H9 (cell line): ENCODE measurements around the gene CEBPE. TPM values are rescaled to one million over a fixed set of nuclear protein-coding genes. Genes with fewer than 3 reads are reported as not detected.

Experiments used
- DNase-seq: peaks from one replicate; pipeline ENCODE4 v3.0.0-alpha.2; 2017
- H2AFZ ChIP-seq: one replicate; pipeline ENCODE4 v1.6.1; 2013; ENCODE audit warnings: mild to moderate bottlenecking, low read length, control low read depth, moderate library complexity
- H2AK5ac ChIP-seq: 2 replicates; pipeline ENCODE4 v1.6.1; 2013; ENCODE audit warnings: low read length, control low read depth, mixed read lengths; ENCODE audit not compliant: insufficient read length
- H2BK120ac ChIP-seq: one replicate; pipeline ENCODE4 v1.6.1; 2013; ENCODE audit warnings: low read depth, mild to moderate bottlenecking, low read length, control low read depth, inconsistent platforms; ENCODE audit not compliant: poor library complexity, severe bottlenecking
- H2BK12ac ChIP-seq: 2 replicates; pipeline ENCODE4 v1.6.1; 2013; ENCODE audit warnings: low read length, control low read depth, mixed read lengths, low read depth; ENCODE audit not compliant: insufficient read length
- H2BK15ac ChIP-seq: 2 replicates; pipeline ENCODE4 v1.6.1; 2013; ENCODE audit warnings: low read depth, low read length, control low read depth
- H2BK20ac ChIP-seq: one replicate; pipeline ENCODE4 v1.6.1; 2013; ENCODE audit warnings: low read depth, mild to moderate bottlenecking, low read length, control low read depth, inconsistent platforms; ENCODE audit not compliant: poor library complexity, severe bottlenecking
- H2BK5ac ChIP-seq: 2 replicates; pipeline ENCODE4 v1.6.1; 2013; ENCODE audit warnings: low read length, control low read depth, mixed read lengths; ENCODE audit not compliant: insufficient read length
- H3K14ac ChIP-seq: 2 replicates; pipeline ENCODE4 v1.6.1; 2013; ENCODE audit warnings: low read length, control low read depth; ENCODE audit not compliant: insufficient read depth
- H3K18ac ChIP-seq: 2 replicates; pipeline ENCODE4 v1.6.1; 2013; ENCODE audit warnings: low read depth, mild to moderate bottlenecking, mixed read lengths, low read length, control low read depth; ENCODE audit not compliant: insufficient read length
- H3K23ac ChIP-seq: 2 replicates; pipeline ENCODE4 v1.6.1; 2013; ENCODE audit warnings: low read length, control low read depth, mixed read lengths, low read depth; ENCODE audit not compliant: insufficient read length
- H3K23me2 ChIP-seq: 2 replicates; pipeline ENCODE4 v1.6.1; 2013; ENCODE audit warnings: low read depth, mild to moderate bottlenecking, mixed read lengths, low read length, control low read depth; ENCODE audit not compliant: insufficient read length, poor library complexity, severe bottlenecking
- H3K27ac ChIP-seq: 2 replicates; pipeline ENCODE4 v1.5.1; 2013; ENCODE audit warnings: low read length, control low read depth, mixed read lengths, low read depth; ENCODE audit not compliant: insufficient read length
- H3K27me3 ChIP-seq: 2 replicates; pipeline ENCODE4 v1.6.1; 2013; ENCODE audit warnings: low read length, control low read depth, inconsistent platforms; ENCODE audit not compliant: insufficient read depth
- H3K4ac ChIP-seq: 2 replicates; pipeline ENCODE4 v1.6.1; 2013; ENCODE audit warnings: low read depth, mild to moderate bottlenecking, control low read depth, inconsistent platforms, low read length, moderate library complexity
- H3K4me1 ChIP-seq: 2 replicates; pipeline ENCODE4 v1.6.1; 2013; ENCODE audit warnings: low read length, control low read depth, inconsistent platforms; ENCODE audit not compliant: insufficient read depth
- H3K4me2 ChIP-seq: 2 replicates; pipeline ENCODE4 v1.6.1; 2013; ENCODE audit warnings: low read length, control low read depth, mixed read lengths; ENCODE audit not compliant: insufficient read length, insufficient read depth
- H3K56ac ChIP-seq: 2 replicates; pipeline ENCODE4 v1.6.1; 2013; ENCODE audit warnings: low read depth, mild to moderate bottlenecking, mixed read lengths, low read length, control low read depth; ENCODE audit not compliant: insufficient read length
- H3K79me1 ChIP-seq: 2 replicates; pipeline ENCODE4 v1.6.1; 2013; ENCODE audit warnings: low read depth, mild to moderate bottlenecking, moderate library complexity, low read length, control low read depth, inconsistent platforms; ENCODE audit not compliant: insufficient read depth, poor library complexity, severe bottlenecking
- H3K79me2 ChIP-seq: 2 replicates; pipeline ENCODE4 v1.6.1; 2013; ENCODE audit warnings: low read length, control low read depth, inconsistent platforms; ENCODE audit not compliant: insufficient read depth
- H3K9ac ChIP-seq: 2 replicates; pipeline ENCODE4 v1.6.1; 2013; ENCODE audit warnings: low read length, control low read depth, mixed read lengths; ENCODE audit not compliant: insufficient read length; ENCODE audit errors: extremely low read depth
- H3K9me3 ChIP-seq: one replicate; pipeline ENCODE4 v1.6.1; 2013; ENCODE audit warnings: low read depth, low read length, inconsistent platforms; ENCODE audit not compliant: control insufficient read depth
- H3T11ph ChIP-seq: one replicate; pipeline ENCODE4 v1.6.1; 2013; ENCODE audit warnings: mild to moderate bottlenecking, low read length, control low read depth, inconsistent platforms
- H4K20me1 ChIP-seq: one replicate; pipeline ENCODE4 v1.6.1; 2013; ENCODE audit not compliant: control insufficient read depth, insufficient read length, insufficient read depth
- H4K5ac ChIP-seq: 2 replicates; pipeline ENCODE4 v1.6.1; 2013; ENCODE audit warnings: low read depth, mild to moderate bottlenecking, mixed read lengths, low read length, control low read depth; ENCODE audit not compliant: insufficient read length
- H4K8ac ChIP-seq: replicated peaks from 2 replicates; pipeline ENCODE4 v1.6.1; 2013; ENCODE audit warnings: low read length, control low read depth, mixed read lengths, low read depth; ENCODE audit not compliant: insufficient read length
- H4K91ac ChIP-seq: 2 replicates; pipeline ENCODE4 v1.6.1; 2013; ENCODE audit warnings: low read depth, mild to moderate bottlenecking, moderate library complexity, mixed read lengths, low read length, control low read depth; ENCODE audit not compliant: insufficient read length
- H3K27ac Mint-ChIP-seq, 3 experiments: 2 replicates in 2 of 3; 3 replicates in 1 of 3; pipeline ENCODE4 v1.8.0; 2020 to 2021; ENCODE audit warnings: mixed read lengths in 3 of 3, mild to moderate bottlenecking in 1 of 3, moderate library complexity in 1 of 3
- H3K27me3 Mint-ChIP-seq: 2 replicates; pipeline ENCODE4 v1.8.0; 2021; ENCODE audit warnings: low read depth, mild to moderate bottlenecking, moderate library complexity, mixed read lengths
- H3K36me3 Mint-ChIP-seq, 3 experiments: 2 replicates in 2 of 3; 3 replicates in 1 of 3; pipeline ENCODE4 v1.8.0; 2020 to 2021; ENCODE audit warnings: low read depth in 3 of 3, mixed read lengths in 3 of 3; ENCODE audit not compliant: insufficient read depth in 1 of 3
- H3K4me1 Mint-ChIP-seq, 2 experiments: 2 replicates each; pipeline ENCODE4 v1.8.0; 2020; ENCODE audit warnings: mixed read lengths in 2 of 2
- H3K4me3 Mint-ChIP-seq, 2 experiments: 2 replicates in 1 of 2; 3 replicates in 1 of 2; pipeline ENCODE4 v1.8.0; 2020 to 2021; ENCODE audit warnings: mild to moderate bottlenecking in 2 of 2, mixed read lengths in 2 of 2, moderate library complexity in 1 of 2
- H3K9me3 Mint-ChIP-seq, 2 experiments: 2 replicates in 1 of 2; 3 replicates in 1 of 2; pipeline ENCODE4 v1.8.0; 2020; ENCODE audit warnings: mild to moderate bottlenecking in 2 of 2, mixed read lengths in 2 of 2, moderate library complexity in 1 of 2
- CTCF ChIP-seq: fragments of 200-600 bp; sonication (generic); conservative IDR thresholded peaks from 3 replicates; pipeline ENCODE4 v1.8.0; 2021; ENCODE audit warnings: antibody characterized with exemption, mild to moderate bottlenecking
- WGBS: extraction: QIAGEN DNeasy Blood & Tissue Kit; methylation state at CpG from one replicate; pipeline ENCODE4 v1.1.7; 2013; ENCODE audit warnings: missing lambda C conversion rate, low lambda C conversion rate, mixed read lengths; ENCODE audit not compliant: insufficient read length; ENCODE audit errors: extremely low coverage; 5-methylcytosine and 5-hydroxymethylcytosine counted together
- total RNA-seq: library from RNA; stranded (reverse); gene quantifications from 2 replicates; pipeline ENCODE4 v1.2.1, GENCODE V29; 2021

CEBPE gene
- total RNA-seq, 1 experiment from 2014 or later: not detected

GRCh38 chr14:23089498-23090253, 29.4 kb downstream of the CEBPE start:
- H2BK12ac ChIP-seq: no peak overlapping the region
- H2AK5ac ChIP-seq: no peak overlapping the region
- no peak for DNase-seq
- H4K91ac ChIP-seq: no peak overlapping the region
- Mint-ChIP-seq H3K4me3 (no peak overlapping the region), H3K36me3 (peaks cover 46 to 81% (median 78%) of the 10 kb centered on the region in 3 experiments; a peak in 6 of 7 replicates), H3K4me1 (peaks cover 6 to 7% of the 10 kb centered on the region in 2 experiments; a peak in 1 of 4 replicates), H3K27me3 (no peaks in the 10 kb centered on the region), H3K27ac (no peak overlapping the region; a peak in 1 of 7 replicates), H3K9me3 (no peaks in the 10 kb centered on the region)
- no peaks in the 10 kb centered on the region for H3K27me3 ChIP-seq
- H3K56ac ChIP-seq: no peak overlapping the region
- no peak overlapping the region for H2BK15ac ChIP-seq
- H2BK120ac ChIP-seq: no peak overlapping the region
- no peak overlapping the region for H3K18ac ChIP-seq
- peaks cover 16% of the 10 kb centered on the region for H3K79me2 ChIP-seq
- H4K8ac ChIP-seq: no peak overlapping the region
- H3K23ac ChIP-seq: no peak overlapping the region
- H3K79me1 ChIP-seq: peaks cover 3% of the 10 kb centered on the region
- H2BK20ac ChIP-seq: no peak overlapping the region
- peaks cover 2% of the 10 kb centered on the region; the same call in 1 of the 2 replicates for H3K4me1 ChIP-seq
- no peaks in the 10 kb centered on the region for H3K9me3 ChIP-seq
- no peak overlapping the region for H2BK5ac ChIP-seq
- no peak for TF ChIP-seq CTCF
- WGBS: no CpG with 5 or more reads among the region's 12 CpGs
- no peak overlapping the region for H2AFZ ChIP-seq
- no peak overlapping the region for H3K14ac ChIP-seq
- no peaks in the 10 kb centered on the region for H4K20me1 ChIP-seq
- peaks cover 6% of the 10 kb centered on the region for H3K23me2 ChIP-seq
- H4K5ac ChIP-seq: no peak overlapping the region
- H3T11ph ChIP-seq: no peak overlapping the region
- H3K9ac ChIP-seq: no peak overlapping the region
- no peak overlapping the region for H3K4ac ChIP-seq
- H3K4me2 ChIP-seq: no peak overlapping the region
- no peak overlapping the region for H3K27ac ChIP-seq
